IPS-20b (cell line): Measurements from ENCODE around the gene MAP1LC3A.

Experiments
- H3K27ac ChIP-seq: one replicate; pipeline ENCODE4 v1.5.1; 2013; ENCODE audit warnings: low read length
- H3K27me3 ChIP-seq: 2 replicates; pipeline ENCODE4 v1.6.1; 2013; ENCODE audit warnings: mild to moderate bottlenecking, low read length, inconsistent platforms; ENCODE audit not compliant: insufficient read depth
- H3K36me3 ChIP-seq: 2 replicates; pipeline ENCODE4 v1.6.1; 2013; ENCODE audit warnings: low read depth, mild to moderate bottlenecking, inconsistent platforms, low read length, moderate library complexity; ENCODE audit not compliant: insufficient read depth
- H3K4me1 ChIP-seq: 2 replicates; pipeline ENCODE4 v1.6.1; 2013; ENCODE audit warnings: mild to moderate bottlenecking, control low read depth, inconsistent platforms, low read length, moderate library complexity; ENCODE audit not compliant: insufficient read depth
- H3K4me3 ChIP-seq: 2 replicates; pipeline ENCODE4 v1.5.1; 2013; ENCODE audit warnings: mild to moderate bottlenecking, low read length, inconsistent platforms
- H3K9ac ChIP-seq: 2 replicates; pipeline ENCODE4 v1.6.1; 2013; ENCODE audit warnings: low read depth, mild to moderate bottlenecking, inconsistent platforms, low read length, moderate library complexity
- H3K9me3 ChIP-seq: 2 replicates; pipeline ENCODE4 v1.6.1; 2013; ENCODE audit warnings: mild to moderate bottlenecking, low read depth, low read length, inconsistent platforms; ENCODE audit not compliant: insufficient read depth

The MAP1LC3A gene

DNA sequence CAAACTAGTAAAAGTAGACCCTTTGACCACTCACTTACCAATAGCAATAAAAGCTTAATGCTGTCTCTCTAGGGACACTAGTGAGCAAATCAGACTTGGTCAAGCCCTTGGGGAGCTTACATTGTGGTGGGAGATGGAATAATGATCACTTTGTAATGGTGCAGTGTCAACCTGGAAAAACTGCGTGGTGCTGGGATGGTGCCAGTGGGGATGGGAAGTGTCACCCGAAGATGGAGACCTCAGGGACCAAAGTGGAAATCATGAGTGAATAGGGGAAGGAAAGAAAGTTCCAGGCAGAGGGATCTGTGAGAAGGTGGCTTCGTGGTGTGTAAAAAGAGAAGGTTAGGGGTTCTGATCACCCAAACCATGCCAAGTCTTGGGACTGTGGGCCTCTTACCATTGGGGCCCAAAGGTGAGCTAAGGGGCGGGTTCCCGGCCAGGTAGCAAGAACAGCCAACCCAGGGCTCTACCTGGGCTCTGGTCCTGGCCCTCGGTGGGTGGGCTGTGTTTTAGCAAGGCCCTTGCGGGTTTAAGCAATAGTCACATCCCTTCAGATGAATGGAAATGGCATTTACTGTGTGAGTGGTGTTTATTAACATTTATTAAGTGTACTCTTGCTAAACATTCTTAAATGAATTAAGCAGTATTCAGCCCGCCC is 26.8 kb upstream of the MAP1LC3A start:
- Histone ChIP-seq H3K9me3 (no peaks in the 10 kb centered on the region), H3K27me3 (no peaks in the 10 kb centered on the region), H3K27ac (no peak overlapping the region), H3K36me3 (peaks cover 89% of the 10 kb centered on the region), H3K4me1 (no peaks in the 10 kb centered on the region), H3K4me3 (no peak overlapping the region), H3K9ac (no peak overlapping the region)

DNA sequence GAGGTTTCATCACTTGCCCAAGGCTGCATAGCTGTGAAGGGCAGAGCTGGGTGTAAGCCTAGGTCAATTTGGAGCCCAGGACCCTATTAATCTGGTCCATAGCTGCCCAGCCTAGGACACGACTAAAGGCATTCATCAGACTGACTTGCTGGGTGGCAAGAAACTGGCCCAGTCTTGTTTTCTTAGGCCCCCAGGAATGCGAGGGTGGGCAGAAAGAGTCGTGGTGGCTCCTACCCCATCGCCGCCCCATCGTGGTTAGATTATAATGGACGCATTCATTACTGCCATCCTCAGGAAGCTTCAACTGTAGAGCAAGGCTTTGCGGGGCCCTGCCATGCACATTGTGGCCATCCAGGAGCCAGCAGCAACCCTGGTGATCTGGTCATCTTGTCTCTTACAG is 26.2 kb upstream of the MAP1LC3A start:
- H3K27ac ChIP-seq: no peak overlapping the region
- H3K36me3 ChIP-seq: peaks cover 89% of the 10 kb centered on the region

DNA sequence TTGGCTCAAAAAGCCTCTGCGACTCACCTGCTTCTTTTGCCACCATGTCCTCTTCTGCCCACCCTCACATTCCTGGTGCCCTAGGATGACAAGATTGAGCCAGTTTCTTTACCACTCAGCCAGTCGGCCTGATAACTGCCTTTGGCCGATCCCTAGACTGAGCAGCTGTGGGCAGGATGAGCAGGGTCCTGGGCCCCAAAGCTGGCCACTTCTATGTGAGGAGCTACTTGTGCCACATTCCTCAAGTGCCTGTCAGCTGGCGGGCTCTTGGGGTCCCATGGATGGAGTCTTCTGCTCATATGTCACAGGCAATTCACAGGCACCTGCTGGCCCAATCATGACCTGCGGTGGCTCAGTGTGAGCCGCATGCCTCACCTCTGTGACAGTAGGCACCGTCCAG is 25.8 kb upstream of the MAP1LC3A start:
- Histone ChIP-seq H3K27ac (no peak overlapping the region), H3K4me1 (no peaks in the 10 kb centered on the region), H3K27me3 (no peaks in the 10 kb centered on the region), H3K9me3 (no peaks in the 10 kb centered on the region), H3K9ac (no peak overlapping the region), H3K36me3 (peaks cover 89% of the 10 kb centered on the region), H3K4me3 (no peak overlapping the region)

More for the DNA sequence above, 26.2 kb upstream of the MAP1LC3A start:
- H3K27me3 ChIP-seq: no peaks in the 10 kb centered on the region
- H3K9ac ChIP-seq: no peak overlapping the region
- H3K9me3 ChIP-seq: no peaks in the 10 kb centered on the region
- no peak overlapping the region for H3K4me3 ChIP-seq
- no peaks in the 10 kb centered on the region for H3K4me1 ChIP-seq

DNA sequence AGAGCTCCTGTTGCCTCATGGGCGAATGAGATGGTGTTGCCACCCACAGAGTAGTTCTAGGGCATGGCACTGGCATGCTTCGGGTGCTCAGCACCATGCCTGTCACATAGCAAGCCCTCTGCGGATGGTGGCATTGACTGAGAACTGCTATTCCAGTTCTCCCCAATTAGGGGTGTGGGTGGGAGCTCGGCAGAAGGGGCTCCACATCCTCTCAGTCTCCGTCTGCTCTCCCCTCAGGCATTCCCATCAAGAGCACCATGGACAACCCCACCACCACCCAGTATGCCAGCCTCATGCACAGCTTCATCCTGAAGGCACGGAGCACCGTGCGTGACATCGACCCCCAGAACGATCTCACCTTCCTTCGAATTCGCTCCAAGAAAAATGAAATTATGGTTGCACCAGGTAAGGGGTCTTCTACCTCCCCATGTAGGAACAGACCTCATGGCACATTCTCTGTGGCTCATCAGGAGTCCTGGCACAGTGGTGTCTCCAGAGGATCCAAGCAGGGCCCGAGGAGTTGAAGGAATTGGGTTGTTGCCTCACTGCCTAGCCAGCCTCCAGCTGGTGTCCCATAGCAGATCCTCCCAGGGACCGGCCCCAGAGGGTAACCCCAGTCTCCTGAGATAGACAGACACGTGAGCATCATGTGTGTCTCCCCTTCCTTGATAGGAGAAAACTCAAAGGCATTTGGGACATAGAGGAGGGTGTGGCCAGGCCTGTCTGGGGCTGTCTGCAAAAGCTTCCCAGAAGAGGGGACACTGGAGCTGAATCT is 23.9 kb upstream of the MAP1LC3A start:
- H3K9ac ChIP-seq: no peak overlapping the region
- no peaks in the 10 kb centered on the region for H3K4me1 ChIP-seq
- no peak overlapping the region for H3K27ac ChIP-seq
- H3K27me3 ChIP-seq: no peaks in the 10 kb centered on the region
- no peaks in the 10 kb centered on the region for H3K9me3 ChIP-seq
- H3K4me3 ChIP-seq: no peak overlapping the region
- peaks cover 79% of the 10 kb centered on the region for H3K36me3 ChIP-seq

DNA sequence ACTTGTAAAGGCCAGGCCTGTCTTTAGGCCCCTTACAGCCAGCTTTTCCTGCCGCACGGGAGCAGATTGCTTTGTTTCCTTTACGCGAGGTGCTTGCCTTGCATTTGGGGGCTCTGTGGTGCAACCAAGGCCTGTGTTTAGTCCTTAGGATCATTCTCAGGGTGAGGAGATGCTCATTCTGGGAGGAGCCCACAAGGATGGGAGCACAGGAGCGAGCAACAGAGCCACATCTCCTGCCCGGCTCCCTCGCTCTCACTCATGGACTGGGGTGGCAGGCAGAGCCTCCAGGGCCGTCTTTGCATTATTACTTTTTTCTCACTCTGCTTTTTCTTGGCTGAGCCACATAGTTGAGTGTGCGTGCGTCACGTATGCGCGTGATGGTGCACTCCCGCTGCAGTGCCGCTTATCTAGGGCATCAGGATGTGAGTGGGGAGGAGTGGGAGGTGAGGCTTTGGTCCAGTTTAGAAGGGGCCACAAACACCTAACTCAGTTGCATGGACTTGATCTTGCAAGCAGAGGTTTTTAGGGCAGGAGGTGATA is 23.1 kb upstream of the MAP1LC3A start:
- Histone ChIP-seq H3K9me3 (no peaks in the 10 kb centered on the region), H3K27me3 (no peaks in the 10 kb centered on the region), H3K27ac (no peak overlapping the region), H3K4me1 (no peaks in the 10 kb centered on the region), H3K36me3 (peaks cover 78% of the 10 kb centered on the region), H3K9ac (no peak overlapping the region), H3K4me3 (no peak overlapping the region)

DNA sequence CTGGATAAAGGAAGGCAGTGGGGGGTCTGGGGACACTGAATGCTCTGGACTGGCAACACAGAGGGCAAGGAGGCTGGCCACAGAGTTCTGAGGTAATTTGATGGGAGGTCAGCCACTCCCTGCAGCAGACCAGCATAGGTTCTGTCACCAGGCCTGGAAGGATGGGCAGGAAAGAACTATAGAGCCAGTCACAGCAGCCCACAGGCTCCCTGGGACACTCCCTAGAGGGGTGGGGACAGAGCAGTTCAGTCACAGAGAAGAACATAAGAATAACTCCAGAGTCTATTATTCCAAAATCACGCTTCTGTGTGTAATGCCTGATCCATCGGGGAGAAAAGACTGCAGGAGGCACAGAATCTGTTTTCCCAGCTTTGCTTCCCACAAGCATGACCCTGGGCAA is 22.7 kb upstream of the MAP1LC3A start:
- Histone ChIP-seq H3K27ac (no peak overlapping the region), H3K9me3 (no peaks in the 10 kb centered on the region), H3K36me3 (peaks cover 78% of the 10 kb centered on the region), H3K27me3 (no peaks in the 10 kb centered on the region), H3K4me3 (no peak overlapping the region), H3K9ac (no peak overlapping the region), H3K4me1 (no peaks in the 10 kb centered on the region)

DNA sequence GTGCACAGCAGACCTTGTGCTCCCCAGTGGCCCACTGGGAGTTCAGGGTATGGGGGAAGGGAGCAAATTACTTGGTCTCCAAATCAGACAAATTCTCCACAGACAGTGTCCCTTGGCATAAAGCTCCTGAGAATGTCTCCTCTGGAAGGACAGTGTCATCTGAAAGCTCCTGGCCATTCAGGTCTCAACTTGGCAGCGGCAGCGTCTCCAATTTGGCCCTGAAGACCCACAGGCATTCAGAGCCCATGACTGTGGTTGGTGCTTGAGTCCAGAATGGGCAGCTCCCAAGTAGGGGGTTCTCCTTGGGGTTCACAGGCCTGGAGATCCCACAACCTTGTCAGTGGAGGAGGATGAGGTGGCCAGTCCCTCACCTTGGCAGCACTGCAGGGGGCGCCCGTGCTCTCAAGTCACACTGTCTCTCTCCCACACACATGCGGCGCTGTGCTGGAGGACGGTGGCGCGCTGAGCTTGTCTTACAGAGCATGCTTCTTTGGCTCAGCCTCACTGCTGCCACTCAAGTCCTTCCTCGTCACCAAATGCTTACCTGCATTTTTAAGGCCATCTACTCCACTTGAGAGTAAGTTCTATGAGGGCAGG is 21.6 kb upstream of the MAP1LC3A start:
- Histone ChIP-seq H3K4me1 (no peaks in the 10 kb centered on the region), H3K27ac (no peak overlapping the region), H3K36me3 (peaks cover 78% of the 10 kb centered on the region), H3K4me3 (no peak overlapping the region), H3K9ac (no peak overlapping the region), H3K27me3 (no peaks in the 10 kb centered on the region), H3K9me3 (no peaks in the 10 kb centered on the region)

DNA sequence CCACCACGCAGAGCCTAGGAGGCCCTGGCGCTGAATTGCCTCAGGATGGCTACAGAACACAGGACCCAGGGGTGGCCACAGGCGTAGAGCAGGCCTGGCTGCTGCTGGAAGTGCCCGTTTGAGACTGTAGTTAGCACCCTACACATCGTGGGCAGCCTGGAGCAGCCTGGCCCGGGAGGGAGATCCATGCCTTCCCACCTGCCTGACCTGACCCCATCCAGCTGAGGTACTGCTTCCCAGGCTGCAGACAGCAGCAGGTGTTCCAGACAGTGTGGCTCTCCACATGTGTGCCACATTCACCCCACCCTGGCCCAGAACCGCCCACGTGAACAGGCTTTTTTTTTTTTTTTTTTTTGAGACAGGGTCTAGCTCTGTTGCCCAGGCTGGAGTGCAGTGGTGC is 20.9 kb upstream of the MAP1LC3A start:
- Histone ChIP-seq H3K9me3 (no peaks in the 10 kb centered on the region), H3K4me1 (no peaks in the 10 kb centered on the region), H3K27me3 (no peaks in the 10 kb centered on the region), H3K4me3 (no peak overlapping the region), H3K36me3 (peaks cover 70% of the 10 kb centered on the region), H3K27ac (no peak overlapping the region), H3K9ac (no peak overlapping the region)

DNA sequence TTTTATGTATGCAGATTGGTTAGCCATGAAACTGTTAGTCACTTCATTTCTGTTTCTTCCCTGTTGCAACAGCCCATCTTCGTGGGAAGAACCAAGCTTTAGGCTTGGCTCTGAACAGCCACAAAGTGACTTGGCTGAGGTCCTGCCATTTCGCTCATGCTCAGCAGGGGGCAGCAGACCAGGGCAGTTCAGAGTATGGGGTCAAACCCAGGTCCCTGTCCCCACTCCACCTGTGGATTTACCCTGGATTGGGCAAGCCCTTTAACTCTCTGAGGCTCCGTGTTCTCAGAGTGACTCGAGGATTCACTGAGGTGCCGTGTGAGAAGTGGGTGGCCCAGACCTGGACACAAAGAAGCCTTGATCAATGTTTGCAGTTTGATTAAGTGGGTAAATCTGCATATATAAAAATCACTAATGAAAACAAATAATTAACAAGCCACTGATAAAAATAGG is 19.8 kb upstream of the MAP1LC3A start:
- Histone ChIP-seq H3K4me3 (no peak overlapping the region), H3K27ac (no peak overlapping the region), H3K36me3 (peaks cover 62% of the 10 kb centered on the region), H3K4me1 (no peaks in the 10 kb centered on the region), H3K9me3 (no peaks in the 10 kb centered on the region), H3K27me3 (no peaks in the 10 kb centered on the region), H3K9ac (no peak overlapping the region)

DNA sequence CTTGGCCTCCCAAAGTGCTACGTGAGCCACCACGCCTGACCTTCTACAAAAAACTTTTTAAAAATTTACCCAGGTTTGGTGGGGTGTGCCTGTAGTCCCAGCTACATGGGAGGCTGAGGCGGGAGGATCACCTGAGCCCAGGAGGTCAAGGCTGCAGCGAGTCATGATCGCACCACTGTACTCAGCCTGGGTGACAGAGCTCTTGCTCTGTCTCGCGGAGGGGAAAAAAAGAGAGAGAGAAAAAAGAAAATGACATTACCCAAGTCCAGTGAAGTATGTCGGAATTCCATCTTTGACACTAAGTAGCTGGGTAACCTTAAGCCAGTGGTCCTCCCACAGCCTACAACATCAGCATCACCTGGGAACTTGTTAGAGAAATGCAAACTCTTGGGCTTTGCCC is 18.8 kb upstream of the MAP1LC3A start:
- Histone ChIP-seq H3K36me3 (peaks cover 55% of the 10 kb centered on the region), H3K4me1 (no peaks in the 10 kb centered on the region), H3K9me3 (no peaks in the 10 kb centered on the region), H3K27ac (no peak overlapping the region), H3K9ac (no peak overlapping the region), H3K27me3 (peaks cover 1% of the 10 kb centered on the region; the same call in 1 of the 2 replicates), H3K4me3 (no peak overlapping the region)

DNA sequence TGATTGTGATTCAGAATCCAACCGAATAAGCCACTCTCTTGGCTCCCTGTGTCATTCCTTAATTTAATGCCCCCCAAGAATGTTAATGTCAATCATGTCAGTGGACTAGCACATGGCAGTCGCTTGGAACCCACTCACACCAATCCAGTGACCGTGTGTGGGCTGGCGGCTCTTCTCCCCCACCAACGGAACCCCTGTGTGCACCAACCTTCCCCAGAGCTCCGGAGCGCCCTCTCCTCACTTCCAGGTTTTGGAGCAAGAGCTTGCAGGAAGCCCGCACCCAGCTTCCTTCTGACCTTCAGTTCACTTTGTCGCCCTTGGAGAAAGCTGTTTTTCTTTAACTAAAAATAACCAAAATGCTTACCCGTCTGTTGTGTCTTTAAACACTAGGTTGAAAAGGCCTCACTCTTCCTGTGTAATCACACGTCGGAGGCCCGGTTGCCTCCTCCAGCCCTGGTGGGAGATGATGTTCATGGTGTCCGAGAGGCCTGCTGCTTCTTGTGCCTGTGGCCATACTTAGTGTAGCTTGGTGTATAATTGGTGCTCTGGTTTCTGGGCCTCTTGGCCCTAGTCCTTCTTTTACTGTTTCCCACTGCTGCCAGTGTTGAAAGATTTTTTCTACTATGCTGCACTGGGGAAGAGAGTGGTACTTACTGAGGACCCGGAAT is 17.8 kb upstream of the MAP1LC3A start:
- Histone ChIP-seq H3K4me1 (no peaks in the 10 kb centered on the region), H3K9ac (no peak overlapping the region), H3K27me3 (peaks cover 9% of the 10 kb centered on the region; the same call in 1 of the 2 replicates), H3K4me3 (no peak overlapping the region), H3K9me3 (no peaks in the 10 kb centered on the region), H3K36me3 (peaks cover 45% of the 10 kb centered on the region), H3K27ac (no peak overlapping the region)
